Peyer's patch (tissue), 4 donors: ENCODE measurements around the gene UBE2V1.
"Not testable (repeated sequence)": the region's sequence is repeated elsewhere in the genome, so short reads cannot be mapped to it uniquely, and the experiment has no call there.

ENCODE experiments used
- POLR2A ChIP-seq, 2 donors: fragments of 450-650 bp; IDR thresholded peaks; one replicate each; pipeline ENCODE4 v1.5.1; 2017; ENCODE audit warnings: antibody characterized with exemption in 2 of 2, mild to moderate bottlenecking in 2 of 2, moderate library complexity in 2 of 2
- TF ChIP-seq, protein P1 (sequence below), 6 experiments: fragments of 450-650 bp in 4 of 6; fragments of 200-600 bp in 2 of 6; sonication (generic) in 1 of 6; IDR thresholded peaks; one replicate each; pipeline ENCODE4 v1.5.1; 2017 to 2019; ENCODE audit warnings: antibody characterized with exemption in 6 of 6, mild to moderate bottlenecking in 3 of 6, moderate library complexity in 1 of 6

GRCh38 chr20:50102551-50102950, 10.4 kb downstream of the UBE2V1 start:
- TF ChIP-seq, protein P1, sequence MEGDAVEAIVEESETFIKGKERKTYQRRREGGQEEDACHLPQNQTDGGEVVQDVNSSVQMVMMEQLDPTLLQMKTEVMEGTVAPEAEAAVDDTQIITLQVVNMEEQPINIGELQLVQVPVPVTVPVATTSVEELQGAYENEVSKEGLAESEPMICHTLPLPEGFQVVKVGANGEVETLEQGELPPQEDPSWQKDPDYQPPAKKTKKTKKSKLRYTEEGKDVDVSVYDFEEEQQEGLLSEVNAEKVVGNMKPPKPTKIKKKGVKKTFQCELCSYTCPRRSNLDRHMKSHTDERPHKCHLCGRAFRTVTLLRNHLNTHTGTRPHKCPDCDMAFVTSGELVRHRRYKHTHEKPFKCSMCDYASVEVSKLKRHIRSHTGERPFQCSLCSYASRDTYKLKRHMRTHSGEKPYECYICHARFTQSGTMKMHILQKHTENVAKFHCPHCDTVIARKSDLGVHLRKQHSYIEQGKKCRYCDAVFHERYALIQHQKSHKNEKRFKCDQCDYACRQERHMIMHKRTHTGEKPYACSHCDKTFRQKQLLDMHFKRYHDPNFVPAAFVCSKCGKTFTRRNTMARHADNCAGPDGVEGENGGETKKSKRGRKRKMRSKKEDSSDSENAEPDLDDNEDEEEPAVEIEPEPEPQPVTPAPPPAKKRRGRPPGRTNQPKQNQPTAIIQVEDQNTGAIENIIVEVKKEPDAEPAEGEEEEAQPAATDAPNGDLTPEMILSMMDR (IDR thresholded peaks at IDR 0.05), result not testable (repeated sequence)
- not testable (repeated sequence) for TF ChIP-seq POLR2A (IDR thresholded peaks at IDR 0.05)
